Right lobe of liver (tissue), 6 donors: Measurements from ENCODE around the gene BCL2A1. TPM values are rescaled to one million over a fixed set of nuclear protein-coding genes. Genes with fewer than 3 reads are reported as not detected.
"Not testable (repeated sequence)": the region's sequence is repeated elsewhere in the genome, so short reads cannot be mapped to it uniquely, and the experiment has no call there.

Experiments used
- ATAC-seq, 4 donors: fragments of 200-7000 bp; cut with Tn5 transposase; one replicate each; pipeline ENCODE4 v1.9.1; 2020; ENCODE audit warnings: mild to moderate bottlenecking in 4 of 4, moderate library complexity in 4 of 4
- DNase-seq, 3 donors: peaks; one replicate each; pipeline ENCODE4 v3.0.0-alpha.2; 2020
- H3K27ac ChIP-seq, 3 donors: fragments of 200-600 bp; one replicate each; pipeline ENCODE4 v1.8.0; 2022
- H3K27me3 ChIP-seq, 2 donors: fragments of 200-600 bp; one replicate each; pipeline ENCODE4 v1.8.0; 2022
- H3K36me3 ChIP-seq, 4 donors: fragments of 200-600 bp; sonication (generic) in 1 of 4; one replicate each; pipeline versions ENCODE4 v1.5.1 to v1.8.0; 2017 to 2022; ENCODE audit warnings: control low read depth in 1 of 4
- H3K4me1 ChIP-seq, 4 donors: fragments of 200-600 bp; sonication (generic) in 1 of 4; one replicate each; pipeline versions ENCODE4 v1.5.1 to v1.8.0; 2017 to 2022; ENCODE audit warnings: control low read depth in 1 of 4
- H3K4me3 ChIP-seq, 3 donors: fragments of 200-600 bp; one replicate each; pipeline ENCODE4 v1.8.0; 2022
- H3K9me3 ChIP-seq, 4 donors: fragments of 200-600 bp; sonication (generic) in 1 of 4; one replicate each; pipeline versions ENCODE4 v1.5.1 to v1.8.0; 2017 to 2022; ENCODE audit warnings: control low read depth in 1 of 4
- CTCF ChIP-seq, 4 donors: fragments of 200-600 bp in 3 of 4; fragments of 450-650 bp in 1 of 4; IDR thresholded peaks; one replicate each; pipeline versions ENCODE4 v1.5.1 to v1.8.0; 2016 to 2022; ENCODE audit warnings: antibody characterized with exemption in 4 of 4, mild to moderate bottlenecking in 2 of 4
- POLR2A ChIP-seq: fragments of 450-650 bp; IDR thresholded peaks from one replicate; pipeline ENCODE4 v1.6.1; 2017; ENCODE audit warnings: antibody characterized with exemption, mild to moderate bottlenecking
- WGBS: methylation state at CpG from one replicate; pipeline ENCODE4 v1.1.6; 2018; ENCODE audit warnings: low coverage, low lambda C conversion rate; ENCODE audit not compliant: insufficient coverage; ENCODE audit errors: missing lambda C conversion rate; 5-methylcytosine and 5-hydroxymethylcytosine counted together
- intact Hi-C, 2 donors: fragments of 100-400 bp; cut with DNase I; formaldehyde crosslinking; loops; one replicate each; pipeline versions ENCODE4 v1.11.2 to v1.14.1; 2022
- total RNA-seq, 6 experiments: library from RNA; depleted of rRNA in 2 of 6; stranded (reverse); fragments of >200 nt in 2 of 6; fragmentation: NEBNext Ultra II Directional in 3 of 6; extraction: Animal tissue kit (Norgen Biotek cat#: 25700) in 3 of 6; gene quantifications; one replicate each; pipeline versions ENCODE4 v1.1.0 to v1.2.4, GENCODE V29; 2016 to 2023
- donor health status: DM: no; HTN: yes; CAD: no.
- donor health status: DM: no; HTN: no; CAD: no.
- donor health status: DM: no; HTN: no; CAD: no.
- donor health status: DM: no; HTN: yes; CAD: no.
- donor health status: DM: no; HTN: yes; CAD: no.

The BCL2A1 gene
- total RNA-seq, 6 experiments from 2014 or later: 0.26 to 6.9 (median 1.8) TPM

- no peaks in the 10 kb centered on the region for H3K27me3 ChIP-seq
- DNase-seq (no peak), ATAC-seq (no peak)
- H3K27ac ChIP-seq: no peak overlapping the region
- intact Hi-C loops: no loop called here
- H3K9me3 ChIP-seq: no peaks in the 10 kb centered on the region
- H3K4me3 ChIP-seq: no peak overlapping the region
- H3K36me3 ChIP-seq: no peaks in the 10 kb centered on the region
- no peaks in the 10 kb centered on the region for H3K4me1 ChIP-seq
- 80% methylated on average over 1 of the region's 2 CpGs for WGBS
- no peak for TF ChIP-seq CTCF (IDR thresholded peaks at IDR 0.05)
- no peak for TF ChIP-seq POLR2A
Observed at GRCh38 chr15:80015156-80015555, 44.2 kb upstream of the BCL2A1 start.

- H3K4me3 ChIP-seq, intact Hi-C loops, ATAC-seq, DNase-seq, H3K27ac ChIP-seq, H3K27me3 ChIP-seq, H3K36me3 ChIP-seq, H3K9me3 ChIP-seq, H3K4me1 ChIP-seq: not testable (repeated sequence)
- WGBS: 96% methylated on average over 3 of the region's 7 CpGs
Observed at GRCh38 chr15:80014186-80014585, 43.2 kb upstream of the BCL2A1 start.

GRCh38 chr15:80012060-80012726, 41.2 kb upstream of the BCL2A1 start:
- H3K27me3 ChIP-seq: no peaks in the 10 kb centered on the region
- TF ChIP-seq CTCF (IDR thresholded peaks at IDR 0.05): no peak
- H3K27ac ChIP-seq: no peak overlapping the region
- no peaks in the 10 kb centered on the region for H3K4me1 ChIP-seq
- H3K9me3 ChIP-seq: no peaks in the 10 kb centered on the region
- no peaks in the 10 kb centered on the region for H3K36me3 ChIP-seq
- ATAC-seq (no peak), DNase-seq (no peak)
- intact Hi-C loops: no loop called here
- WGBS: 80% methylated on average over 6 of the region's 6 CpGs
- no peak overlapping the region for H3K4me3 ChIP-seq

GRCh38 chr15:80011596-80011995, 40.6 kb upstream of the BCL2A1 start:
- Histone ChIP-seq H3K27me3 (no peaks in the 10 kb centered on the region), H3K4me3 (no peak overlapping the region), H3K27ac (no peak overlapping the region), H3K36me3 (no peaks in the 10 kb centered on the region), H3K9me3 (no peaks in the 10 kb centered on the region), H3K4me1 (no peaks in the 10 kb centered on the region)
- no peak for ATAC-seq
- no peak for DNase-seq
- no peak for TF ChIP-seq POLR2A
- TF ChIP-seq CTCF (IDR thresholded peaks at IDR 0.05): no peak
- intact Hi-C loops: no loop called here
- WGBS: 62% methylated on average over 3 of the region's 3 CpGs

- 84% methylated on average over 9 of the region's 9 CpGs for whole genome bisulfite sequencing
- H3K9me3 ChIP-seq, intact Hi-C loops, H3K4me3 ChIP-seq, DNase-seq, H3K36me3 ChIP-seq, ATAC-seq, H3K27ac ChIP-seq, H3K4me1 ChIP-seq, H3K27me3 ChIP-seq: not testable (repeated sequence)
Observed at GRCh38 chr15:80011041-80011523, 40.1 kb upstream of the BCL2A1 start.
